Thoracic aorta (tissue), 2 donors: ENCODE measurements around the gene PTPRE. TPM values are rescaled to one million over a fixed set of nuclear protein-coding genes. Genes with fewer than 3 reads are reported as not detected.

ENCODE experiments used
- ATAC-seq: fragments of 150-250 bp; one replicate; pipeline ENCODE4 v1.8.0; 2017; ENCODE audit warnings: low read depth; ENCODE audit not compliant: insufficient number of reproducible peaks, low FRiP score
- DNase-seq: peaks from one replicate; pipeline ENCODE4 v3.0.0-alpha.2; 2020; ENCODE audit warnings: low spot score
- H3K27ac ChIP-seq, 2 donors: fragments of 200-600 bp; sonication (generic); 1 replicate in 1 of 2; 2 replicates in 1 of 2; pipeline ENCODE4 v1.5.1; 2016; ENCODE audit warnings: mild to moderate bottlenecking in 2 of 2, moderate library complexity in 2 of 2
- H3K27me3 ChIP-seq: fragments of 200-600 bp; sonication (generic); replicated peaks from 2 replicates; pipeline ENCODE4 v1.6.0; 2016; ENCODE audit warnings: mild to moderate bottlenecking; ENCODE audit not compliant: insufficient read depth
- H3K36me3 ChIP-seq: fragments of 200-600 bp; sonication (generic); one replicate; pipeline ENCODE4 v1.5.1; 2016
- H3K4me1 ChIP-seq, 2 donors: fragments of 200-600 bp; sonication (generic); 1 replicate in 1 of 2; 2 replicates in 1 of 2; pipeline versions ENCODE4 v1.5.1 to v1.6.0; 2016; ENCODE audit warnings: low read depth in 2 of 2, mild to moderate bottlenecking in 1 of 2; ENCODE audit not compliant: control insufficient read depth in 1 of 2
- H3K4me3 ChIP-seq: fragments of 200-600 bp; sonication (generic); 2 replicates; pipeline ENCODE4 v1.5.1; 2016; ENCODE audit warnings: mild to moderate bottlenecking
- H3K9me3 ChIP-seq: fragments of 200-600 bp; sonication (generic); 2 replicates; pipeline ENCODE4 v1.5.1; 2016
- CTCF ChIP-seq: fragments of 200-600 bp; sonication (generic); IDR thresholded peaks from one replicate; pipeline ENCODE4 v1.5.1; 2019; ENCODE audit warnings: antibody characterized with exemption
- total RNA-seq, 2 donors: library from RNA; depleted of rRNA; stranded (reverse); fragments of >200 nt; gene quantifications; one replicate each; pipeline versions ENCODE4 v1.1.0 to v1.2.3, GENCODE V29; 2016

PTPRE gene
- total RNA-seq, 2 donors from 2014 or later, result 41.9 to 45.1 TPM

GRCh38 chr10:128007971-128008370 is 101.1 kb downstream of the PTPRE start:
- H3K9me3 ChIP-seq, result no peaks in the 10 kb centered on the region
- TF ChIP-seq CTCF, result no peak
- no peak overlapping the region for H3K4me3 ChIP-seq
- ATAC-seq (no peak), DNase-seq (no peak)
- H3K27ac ChIP-seq, result no peak overlapping the region
- H3K36me3 ChIP-seq, result no peaks in the 10 kb centered on the region
- peaks cover 0 to 3% of the 10 kb centered on the region in 2 donors for H3K4me1 ChIP-seq
- no peaks in the 10 kb centered on the region for H3K27me3 ChIP-seq

GRCh38 chr10:128008521-128009250 is 101.8 kb downstream of the PTPRE start:
- DNase-seq, result no peak
- no peak for TF ChIP-seq CTCF
- Histone ChIP-seq H3K4me1 (peaks cover 0 to 3% of the 10 kb centered on the region in 2 donors), H3K9me3 (no peaks in the 10 kb centered on the region), H3K4me3 (no peak overlapping the region), H3K27me3 (no peaks in the 10 kb centered on the region), H3K36me3 (no peaks in the 10 kb centered on the region), H3K27ac (no peak overlapping the region)
- no peak for ATAC-seq

- no peak for TF ChIP-seq CTCF
- Histone ChIP-seq H3K9me3 (no peaks in the 10 kb centered on the region), H3K4me1 (peaks cover 0 to 3% of the 10 kb centered on the region in 2 donors), H3K27me3 (no peaks in the 10 kb centered on the region), H3K4me3 (no peak overlapping the region), H3K36me3 (no peaks in the 10 kb centered on the region), H3K27ac (no peak overlapping the region)
- DNase-seq (no peak), ATAC-seq (no peak)
Measured at GRCh38 chr10:128009372-128010126, 102.6 kb downstream of the PTPRE start.

- Histone ChIP-seq H3K36me3 (no peaks in the 10 kb centered on the region), H3K27me3 (no peaks in the 10 kb centered on the region), H3K27ac (no peak overlapping the region), H3K9me3 (no peaks in the 10 kb centered on the region), H3K4me3 (peak overlapping the region; percentile 13), H3K4me1 (peaks cover 0 to 3% of the 10 kb centered on the region in 2 donors)
- TF ChIP-seq CTCF, result peak; percentile 99
- no peak for DNase-seq
- ATAC-seq, result peak; percentile 85
Measured at GRCh38 chr10:128011059-128011979, 104.4 kb downstream of the PTPRE start.

GRCh38 chr10:128013626-128014025 is 106.7 kb downstream of the PTPRE start:
- Histone ChIP-seq H3K27ac (no peak overlapping the region), H3K4me1 (peaks cover 0 to 13% of the 10 kb centered on the region in 2 donors), H3K4me3 (no peak overlapping the region), H3K27me3 (no peaks in the 10 kb centered on the region), H3K9me3 (no peaks in the 10 kb centered on the region), H3K36me3 (no peaks in the 10 kb centered on the region)
- no peak for ATAC-seq
- no peak for DNase-seq
- TF ChIP-seq CTCF, result no peak
